ENCODE results near the gene NFATC2. TPM values are rescaled to one million over a fixed set of nuclear protein-coding genes. Genes with fewer than 3 reads are reported as not detected.

Gene NFATC2
- total RNA-seq, 1 experiment from 2014 or later: 0.61 TPM

- Histone ChIP-seq H3K4me1 (ENCODE audit: insufficient read depth, low read length) (peaks cover 3% of the 10 kb centered on the region; the same call in 1 of the 2 replicates), H2AFZ (ENCODE audit: low read length) (no peak overlapping the region), H3K4ac (ENCODE audit: low read depth, low read length) (no peak overlapping the region), H3K23me2 (ENCODE audit: insufficient read length, low read depth, low read length, poor library complexity, severe bottlenecking) (peaks cover 10% of the 10 kb centered on the region), H3K18ac (ENCODE audit: insufficient read length, low read depth, low read length) (peak overlapping the region; percentile 28), H3K4me2 (ENCODE audit: insufficient read depth, insufficient read length, low read length) (peak overlapping the region; percentile 61), H3K27me3 (ENCODE audit: insufficient read depth, low read length) (peaks cover 38% of the 10 kb centered on the region; the same call in 1 of the 2 replicates), H3T11ph (ENCODE audit: low read length) (no peak overlapping the region), H2BK12ac (ENCODE audit: insufficient read length, low read depth, low read length) (no peak overlapping the region), H2BK20ac (ENCODE audit: low read depth, low read length, poor library complexity, severe bottlenecking) (peak overlapping the region; percentile 28), H3K9ac (ENCODE audit: extremely low read depth, insufficient read length, low read length) (no peak overlapping the region), H3K27ac (ENCODE audit: insufficient read length, low read depth, low read length) (no peak overlapping the region), H2BK5ac (ENCODE audit: insufficient read length, low read length) (no peak overlapping the region), H3K23ac (ENCODE audit: insufficient read length, low read depth, low read length) (no peak overlapping the region), H2BK120ac (ENCODE audit: low read depth, low read length, poor library complexity, severe bottlenecking) (no peak overlapping the region), H4K91ac (ENCODE audit: insufficient read length, low read depth, low read length) (no peak overlapping the region), H2AK5ac (ENCODE audit: insufficient read length, low read length) (no peak overlapping the region), H4K5ac (ENCODE audit: insufficient read length, low read depth, low read length) (no peak overlapping the region), H3K9me3 (ENCODE audit: control insufficient read depth, low read depth, low read length) (no peaks in the 10 kb centered on the region), H4K8ac (replicated peaks; ENCODE audit: insufficient read length, low read depth, low read length) (no peak overlapping the region), H3K79me1 (ENCODE audit: insufficient read depth, low read depth, low read length, poor library complexity, severe bottlenecking) (no peaks in the 10 kb centered on the region), H3K14ac (ENCODE audit: insufficient read depth, low read length) (peak overlapping the region; percentile 16; the same call in 1 of the 2 replicates), H4K20me1 (ENCODE audit: control insufficient read depth, insufficient read depth, insufficient read length) (no peaks in the 10 kb centered on the region), H2BK15ac (ENCODE audit: low read depth, low read length) (no peak overlapping the region), H3K56ac (ENCODE audit: insufficient read length, low read depth, low read length) (no peak overlapping the region), H3K79me2 (ENCODE audit: insufficient read depth, low read length) (no peaks in the 10 kb centered on the region)
- TF ChIP-seq CTCF (conservative IDR thresholded peaks at IDR 0.05): no peak
- H3K36me3 Mint-ChIP-seq (ENCODE audit: insufficient read depth in 1 of 3, low read depth in 3 of 3): no peaks in the 10 kb centered on the region; a peak in 1 of 7 replicates
- no CpG with 5 or more reads among the region's 9 CpGs for WGBS (ENCODE audit: extremely low coverage, insufficient read length, low lambda C conversion rate)
- peaks cover 94% of the 10 kb centered on the region for H3K27me3 Mint-ChIP-seq (ENCODE audit: low read depth)
- peak overlapping the region; percentile 69 to 89 for H3K4me3 Mint-ChIP-seq
- no peak overlapping the region for H3K27ac Mint-ChIP-seq
- DNase-seq: no peak
- H3K4me1 Mint-ChIP-seq: peaks cover 17 to 27% of the 10 kb centered on the region in 2 experiments
- H3K9me3 Mint-ChIP-seq: no peaks in the 10 kb centered on the region; a peak in 1 of 5 replicates
Observed at GRCh38 chr20:51563174-51563485, 20.6 kb upstream of the NFATC2 start.
